ENCODE results near the gene EIF4G1.

GRCh38 chr3:184337399-184337714 is 23.0 kb downstream of the EIF4G1 start, which contains the start of gene FAM131A:
- no peak for TF ChIP-seq CTCF (IDR thresholded peaks at IDR 0.05)
- TF ChIP-seq POLR2A (IDR thresholded peaks at IDR 0.05), result no peak
- TF ChIP-seq EP300 (IDR thresholded peaks at IDR 0.05), result no peak
